Transverse colon (tissue), 4 donors: ENCODE measurements around the gene ERMP1. TPM values are rescaled to one million over a fixed set of nuclear protein-coding genes. Genes with fewer than 3 reads are reported as not detected.

Experiments
- DNase-seq: peaks from one replicate; pipeline ENCODE4 v3.0.0-alpha.2; 2019
- H3K27ac ChIP-seq, 4 donors: fragments of 200-600 bp; sonication (generic); 2 replicates each; pipeline ENCODE4 v1.5.1; 2016 to 2018; ENCODE audit warnings: inconsistent platforms in 4 of 4
- H3K27me3 ChIP-seq: fragments of 200-600 bp; sonication (generic); 2 replicates; pipeline ENCODE4 v1.5.1; 2017; ENCODE audit warnings: inconsistent platforms
- H3K36me3 ChIP-seq, 4 donors: fragments of 200-600 bp; sonication (generic); 2 replicates each; pipeline ENCODE4 v1.5.1; 2017 to 2019; ENCODE audit warnings: inconsistent platforms in 4 of 4
- H3K4me1 ChIP-seq, 4 donors: fragments of 200-600 bp; sonication (generic); 2 replicates each; pipeline ENCODE4 v1.5.1; 2017 to 2020; ENCODE audit warnings: inconsistent platforms in 4 of 4
- H3K4me3 ChIP-seq, 4 donors: fragments of 200-600 bp; sonication (generic); 1 replicate in 1 of 4; 2 replicates in 3 of 4; pipeline versions ENCODE4 v1.5.1 to v1.6.1; 2017 to 2019; ENCODE audit warnings: inconsistent platforms in 4 of 4
- H3K9me3 ChIP-seq, 2 donors: fragments of 200-600 bp; sonication (generic); 2 replicates each; pipeline ENCODE4 v1.5.1; 2017 to 2019; ENCODE audit warnings: inconsistent platforms in 2 of 2
- CTCF ChIP-seq, 5 experiments: fragments of 200-600 bp in 3 of 5; fragments of 450-650 bp in 2 of 5; sonication (generic) in 3 of 5; IDR thresholded peaks; 1 replicate in 2 of 5; 2 replicates in 3 of 5; pipeline ENCODE4 v1.5.1; 2016 to 2017; ENCODE audit warnings: antibody characterized with exemption in 5 of 5, inconsistent platforms in 3 of 5, mild to moderate bottlenecking in 2 of 5, moderate library complexity in 1 of 5
- EP300 ChIP-seq: sonication (generic); formaldehyde crosslinking; IDR thresholded peaks from one replicate; pipeline ENCODE4 v1.6.1; 2017; ENCODE audit warnings: antibody characterized with exemption, low read depth
- POLR2A ChIP-seq: fragments of 450-650 bp; IDR thresholded peaks from one replicate; pipeline ENCODE4 v1.6.1; 2016; ENCODE audit warnings: antibody characterized with exemption, mild to moderate bottlenecking, moderate library complexity
- POLR2AphosphoS5 ChIP-seq, 3 donors: sonication (generic); formaldehyde crosslinking; IDR thresholded peaks; one replicate each; pipeline ENCODE4 v1.6.1; 2016; ENCODE audit warnings: antibody characterized with exemption in 3 of 3
- WGBS, 2 donors: methylation state at CpG; one replicate each; pipeline ENCODE4 v1.1.5; 2018; ENCODE audit warnings: low coverage in 1 of 2; 5-methylcytosine and 5-hydroxymethylcytosine counted together
- in situ Hi-C, 4 donors: fragments of 200-750 bp; cut with MboI; loops; one replicate each; pipeline versions ENCODE4 v1.15.0 to v1.15.1; 2017; ENCODE audit warnings: low sequenced_read_pairs in 3 of 4, low pct_ligation_motif_present in 1 of 4, low pct_unique_long_range_greater_than_20kb in 1 of 4
- intact Hi-C: fragments of 100-400 bp; cut with DNase I; formaldehyde crosslinking; loops from one replicate; pipeline ENCODE4 v1.15.1; 2023; ENCODE audit warnings: low total_unique reads
- total RNA-seq, 4 donors: library from RNA; depleted of rRNA; stranded (reverse); fragments of >200 nt; gene quantifications; one replicate each; pipeline ENCODE4 v1.1.0, GENCODE V29; 2016

ERMP1 gene
- total RNA-seq, 4 donors from 2014 or later: 33.3 to 46.2 (median 34.8) TPM

GRCh38 chr9:5841771-5842573 is 9.1 kb upstream of the ERMP1 start:
- intact Hi-C loops (no loop called here), in situ Hi-C loops (no loop called here)
- H3K4me3 ChIP-seq: no peak overlapping the region
- no peak for DNase-seq
- WGBS, 2 donors: 74% methylated on average over 12 of the region's 12 CpGs; no CpG with 5 or more reads in 1 of the 2 donors
- no peaks in the 10 kb centered on the region for H3K27me3 ChIP-seq
- H3K9me3 ChIP-seq: no peaks in the 10 kb centered on the region
- peak overlapping the region in 1 of 4 donors; percentile 19 for H3K27ac ChIP-seq
- TF ChIP-seq CTCF (IDR thresholded peaks at IDR 0.05) (no peak), POLR2AphosphoS5 (IDR thresholded peaks at IDR 0.05) (no peak), POLR2A (no peak), EP300 (no peak)
- H3K36me3 ChIP-seq: no peaks in the 10 kb centered on the region
- peaks cover 0 to 30% (median 14%) of the 10 kb centered on the region in 4 donors for H3K4me1 ChIP-seq

GRCh38 chr9:5840788-5841187 is 7.9 kb upstream of the ERMP1 start:
- Histone ChIP-seq H3K4me1 (peaks cover 0 to 30% (median 14%) of the 10 kb centered on the region in 4 donors), H3K36me3 (no peaks in the 10 kb centered on the region), H3K9me3 (no peaks in the 10 kb centered on the region), H3K4me3 (no peak overlapping the region), H3K27ac (no peak overlapping the region), H3K27me3 (no peaks in the 10 kb centered on the region)
- 87 to 92% methylated on average over 3 of the region's 3 CpGs for WGBS, 2 donors
- TF ChIP-seq EP300 (no peak), POLR2AphosphoS5 (IDR thresholded peaks at IDR 0.05) (no peak), CTCF (IDR thresholded peaks at IDR 0.05) (no peak), POLR2A (no peak)
- intact Hi-C loops: no loop called here
- in situ Hi-C loops: no loop called here
- DNase-seq: no peak

- DNase-seq: no peak
- Histone ChIP-seq H3K9me3 (no peaks in the 10 kb centered on the region), H3K4me1 (peaks cover 0 to 30% (median 14%) of the 10 kb centered on the region in 4 donors), H3K36me3 (no peaks in the 10 kb centered on the region), H3K27me3 (no peaks in the 10 kb centered on the region), H3K4me3 (no peak overlapping the region), H3K27ac (peak overlapping the region in 3 of 4 donors; percentile 31 to 49 (median 44))
- in situ Hi-C loops: no loop called here
- WGBS, 2 donors: 82% methylated on average over 4 of the region's 4 CpGs; no CpG with 5 or more reads in 1 of the 2 donors
- intact Hi-C loops: no loop called here
- TF ChIP-seq EP300 (no peak), POLR2AphosphoS5 (IDR thresholded peaks at IDR 0.05) (no peak), CTCF (IDR thresholded peaks at IDR 0.05) (no peak), POLR2A (no peak)
Observed at GRCh38 chr9:5839572-5839902, 6.6 kb upstream of the ERMP1 start.

GRCh38 chr9:5838884-5839571 is 6.1 kb upstream of the ERMP1 start:
- DNase-seq: peak; percentile 71
- 34 to 64% methylated on average over 1 to 2 of the region's 2 CpGs for WGBS, 2 donors
- in situ Hi-C loops: no loop called here
- Histone ChIP-seq H3K27me3 (no peaks in the 10 kb centered on the region), H3K36me3 (no peaks in the 10 kb centered on the region), H3K27ac (peak overlapping the region; percentile 28 to 56 (median 42)), H3K9me3 (no peaks in the 10 kb centered on the region), H3K4me1 (peaks cover 0 to 28% (median 13%) of the 10 kb centered on the region in 4 donors), H3K4me3 (no peak overlapping the region)
- intact Hi-C loops: no loop called here
- TF ChIP-seq POLR2AphosphoS5 (IDR thresholded peaks at IDR 0.05) (peak in 1 of 3 donors; percentile 28), EP300 (no peak), CTCF (IDR thresholded peaks at IDR 0.05) (no peak), POLR2A (no peak)
